Fibroblast of pulmonary artery (primary cell): Measurements from ENCODE around the gene GINS2.

ENCODE experiments used
- DNase-seq: peaks from one replicate; pipeline ENCODE4 v3.0.0-alpha.2; 2010; ENCODE audit warnings: low read depth
- H3K4me3 ChIP-seq: replicated peaks from 2 replicates; pipeline ENCODE4 v1.5.1; 2011; ENCODE audit warnings: low read depth, mild to moderate bottlenecking, control low read depth, low read length, moderate library complexity
- CTCF ChIP-seq: IDR thresholded peaks from 2 replicates; pipeline ENCODE4 v1.5.1; 2011; ENCODE audit warnings: mild to moderate bottlenecking, control low read depth, low read length, inconsistent platforms; ENCODE audit errors: missing control alignments

The GINS2 gene

GRCh38 chr16:85660843-85661739 lies 27.7 kb downstream of the GINS2 start:
- no peak for DNase-seq
- no peak overlapping the region for H3K4me3 ChIP-seq
- no peak for TF ChIP-seq CTCF

GRCh38 chr16:85659805-85660511 lies 28.8 kb downstream of the GINS2 start:
- DNase-seq: peak; percentile 64
- peak; percentile 96 for TF ChIP-seq CTCF
- no peak overlapping the region for H3K4me3 ChIP-seq

- H3K4me3 ChIP-seq: no peak overlapping the region
- no peak for TF ChIP-seq CTCF
- no peak for DNase-seq
Observed at GRCh38 chr16:85659336-85659735, 29.4 kb downstream of the GINS2 start.

- no peak overlapping the region for H3K4me3 ChIP-seq
- no peak for TF ChIP-seq CTCF
- no peak for DNase-seq
Observed at GRCh38 chr16:85658504-85659326, 30.0 kb downstream of the GINS2 start.

- H3K4me3 ChIP-seq: no peak overlapping the region
- no peak for TF ChIP-seq CTCF
- DNase-seq: no peak
Observed at GRCh38 chr16:85657996-85658395, 30.8 kb downstream of the GINS2 start.

- no peak for TF ChIP-seq CTCF
- H3K4me3 ChIP-seq: no peak overlapping the region
Observed at GRCh38 chr16:85657267-85657650, 31.5 kb downstream of the GINS2 start.

More at GRCh38 chr16:85657267-85657650, 31.5 kb downstream of the GINS2 start:
- DNase-seq: no peak
